NB4 (cell line): ENCODE data around the gene PAX1.

Source experiments
- DNase-seq: peaks from one replicate; pipeline ENCODE4 v3.0.0; 2010; ENCODE audit warnings: low read depth
- H3K4me3 ChIP-seq: one replicate; pipeline ENCODE4 v1.5.1; 2011; ENCODE audit warnings: mild to moderate bottlenecking, low read depth, low read length, moderate library complexity
- CTCF ChIP-seq: IDR thresholded peaks from one replicate; pipeline ENCODE4 v1.5.1; 2012; ENCODE audit warnings: low read depth, low read length
- MYC ChIP-seq: IDR thresholded peaks from 2 replicates; pipeline ENCODE4 v1.6.1; 2011; ENCODE audit warnings: low read depth, low read length
- POLR2A ChIP-seq: IDR thresholded peaks from 2 replicates; pipeline ENCODE4 v1.6.1; 2011; ENCODE audit warnings: mild to moderate bottlenecking; ENCODE audit not compliant: insufficient read length; ENCODE audit errors: extremely low read depth
- TF ChIP-seq, protein P1 (sequence below): IDR thresholded peaks from 2 replicates; pipeline ENCODE4 v1.6.1; 2011; ENCODE audit warnings: low read depth, low read length

PAX1 gene

GRCh38 chr20:21682521-21682954 lies 22.9 kb upstream of the PAX1 start:
- no peak overlapping the region for H3K4me3 ChIP-seq
- TF ChIP-seq MYC (no peak), CTCF (no peak), POLR2A (no peak)
- TF ChIP-seq, protein P1, sequence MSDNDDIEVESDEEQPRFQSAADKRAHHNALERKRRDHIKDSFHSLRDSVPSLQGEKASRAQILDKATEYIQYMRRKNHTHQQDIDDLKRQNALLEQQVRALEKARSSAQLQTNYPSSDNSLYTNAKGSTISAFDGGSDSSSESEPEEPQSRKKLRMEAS = no peak
- no peak for DNase-seq

GRCh38 chr20:21684671-21685070 lies 20.8 kb upstream of the PAX1 start:
- TF ChIP-seq POLR2A (no peak), CTCF (no peak), MYC (no peak)
- TF ChIP-seq, protein P1 = no peak
- no peak for DNase-seq
- H3K4me3 ChIP-seq = no peak overlapping the region

DNA sequence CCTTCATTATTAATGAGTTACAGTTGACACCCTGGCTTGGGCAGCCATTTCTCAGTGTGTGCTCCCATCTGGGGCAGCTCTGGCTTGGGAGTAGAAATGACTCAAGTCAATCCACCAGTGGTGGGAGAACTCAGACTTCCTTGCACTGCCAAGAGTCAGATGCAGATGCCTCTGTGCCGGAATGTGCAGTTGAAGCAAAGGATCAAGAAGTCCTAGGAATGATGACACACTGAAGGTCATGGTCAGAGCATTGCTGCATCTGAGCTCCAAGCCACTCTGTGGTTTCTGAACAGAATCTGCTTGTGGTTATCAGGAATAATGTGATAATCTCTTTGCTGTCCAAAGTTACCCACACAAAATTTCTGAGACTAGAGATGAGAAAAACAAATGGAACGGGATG lies 19.5 kb upstream of the PAX1 start:
- DNase-seq = no peak
- no peak overlapping the region for H3K4me3 ChIP-seq
- TF ChIP-seq, protein P1 = no peak
- no peak for TF ChIP-seq POLR2A
- no peak for TF ChIP-seq MYC
- no peak for TF ChIP-seq CTCF

- H3K4me3 ChIP-seq = no peak overlapping the region
- DNase-seq = peak; percentile 36
- TF ChIP-seq CTCF (peak; percentile 67), POLR2A (no peak), MYC (no peak)
These were observed 12.1 kb upstream of the PAX1 start for GRCh38 chr20:21693322-21693721.

DNA sequence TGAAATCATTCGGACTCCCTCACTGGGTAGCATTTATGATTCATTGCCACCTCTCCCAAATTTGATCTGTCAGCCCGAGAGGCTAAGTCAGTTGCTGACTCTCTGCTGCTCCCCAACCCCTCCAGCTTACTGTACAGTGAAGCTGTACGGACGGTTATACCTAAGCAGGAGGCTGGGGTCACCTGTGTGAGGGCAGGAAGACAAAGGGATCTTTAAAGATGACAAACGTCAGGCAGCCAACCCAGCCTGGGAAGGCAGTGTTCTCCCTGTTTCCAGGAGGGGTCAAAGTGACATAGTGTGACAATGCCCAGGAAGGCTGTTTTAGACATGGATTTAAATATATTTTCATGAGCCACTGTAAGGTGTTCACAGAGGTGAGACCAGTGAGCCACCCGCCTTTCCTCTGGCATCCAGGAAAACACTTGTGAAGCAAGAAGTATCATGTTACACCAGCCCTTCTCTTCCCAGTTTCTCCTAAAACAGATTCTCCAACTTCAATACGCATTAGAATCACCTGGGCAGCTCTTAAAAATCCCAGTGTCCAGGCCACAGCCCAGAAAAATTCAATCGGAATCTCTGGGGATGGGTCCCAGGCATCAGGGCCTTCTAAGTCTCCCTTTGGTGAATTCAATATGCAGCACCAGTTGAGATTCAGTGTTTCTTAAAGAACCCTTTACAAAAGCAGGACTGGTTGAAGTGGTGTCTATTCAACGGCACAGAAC lies 6.8 kb upstream of the PAX1 start:
- TF ChIP-seq CTCF (no peak), POLR2A (no peak), MYC (no peak)
- TF ChIP-seq, protein P1 = no peak
- H3K4me3 ChIP-seq = no peak overlapping the region
- DNase-seq = no peak

DNA sequence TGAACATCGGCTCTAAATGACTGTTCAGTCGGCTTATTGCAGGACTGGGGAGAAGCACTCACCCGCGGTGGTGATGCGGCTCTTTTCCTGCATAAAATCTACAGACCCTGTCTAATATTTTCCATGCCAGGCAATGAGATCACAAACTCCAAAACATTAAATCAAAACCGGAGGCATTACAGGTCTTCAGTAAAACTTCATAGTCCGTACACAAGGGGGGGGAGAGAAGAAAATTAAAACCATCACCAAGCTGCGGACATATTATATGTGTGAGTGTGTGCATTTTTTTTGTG lies 6.3 kb upstream of the PAX1 start:
- DNase-seq = no peak
- TF ChIP-seq CTCF (no peak), POLR2A (no peak)
- no peak overlapping the region for H3K4me3 ChIP-seq
